ENCODE data around the gene PASD1. TPM values are rescaled to one million over a fixed set of nuclear protein-coding genes. Genes with fewer than 3 reads are reported as not detected.

The PASD1 gene
- total RNA-seq, 3 donors from 2014 or later: not detected

DNA sequence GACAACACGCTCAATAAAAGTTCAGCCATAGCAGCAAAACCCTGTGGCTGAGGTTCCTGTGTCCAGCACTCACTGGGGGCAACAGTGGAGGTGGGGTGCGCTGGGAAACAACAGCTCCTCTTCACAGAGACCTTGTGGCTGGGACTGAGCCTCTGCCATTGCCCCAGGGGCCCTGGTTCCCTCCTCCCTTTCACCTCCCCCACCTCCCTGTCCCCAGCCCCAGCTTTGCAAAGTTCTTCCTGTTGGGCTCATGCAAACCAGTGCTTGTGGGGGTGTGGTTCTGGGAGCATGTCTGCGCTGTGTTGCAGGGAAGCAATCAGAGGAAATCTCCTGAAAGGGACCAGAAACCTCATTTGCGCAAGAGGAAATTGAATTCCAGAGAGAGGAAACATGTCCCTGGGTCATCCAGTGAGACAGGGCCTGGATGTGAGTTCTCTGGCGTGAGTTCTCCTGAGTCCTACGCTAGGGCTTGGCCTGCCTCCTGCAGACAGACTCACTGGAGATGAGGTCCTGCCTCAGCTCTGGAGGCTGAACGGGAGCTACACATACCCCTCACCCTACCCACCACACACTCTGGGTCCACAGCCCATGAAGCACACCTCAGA lies 159.8 kb downstream of the PASD1 start:
- Mint-ChIP-seq H3K9me3 (no peaks in the 10 kb centered on the region), H3K36me3 (ENCODE audit: insufficient read depth) (no peaks in the 10 kb centered on the region)
- ATAC-seq: no peak

GRCh38 chrX:151724563-151725337 lies 161.3 kb downstream of the PASD1 start:
- ATAC-seq: no peak
- no peak for DNase-seq
- no peaks in the 10 kb centered on the region for H3K27me3 Mint-ChIP-seq (ENCODE audit: low read depth)
- no peaks in the 10 kb centered on the region for H3K36me3 Mint-ChIP-seq (ENCODE audit: insufficient read depth)
- H3K4me3 Mint-ChIP-seq: no peak overlapping the region
- H3K4me1 Mint-ChIP-seq (ENCODE audit: low read depth): no peaks in the 10 kb centered on the region
- no peaks in the 10 kb centered on the region for H3K9me3 Mint-ChIP-seq

More for the DNA sequence above, 159.8 kb downstream of the PASD1 start:
- Mint-ChIP-seq H3K4me1 (ENCODE audit: low read depth) (no peaks in the 10 kb centered on the region), H3K27me3 (ENCODE audit: low read depth) (no peaks in the 10 kb centered on the region), H3K4me3 (no peak overlapping the region)
- no peak for DNase-seq

- H3K36me3 Mint-ChIP-seq (ENCODE audit: insufficient read depth): no peaks in the 10 kb centered on the region
- ATAC-seq (no peak), DNase-seq (no peak)
- no peaks in the 10 kb centered on the region for H3K9me3 Mint-ChIP-seq
- no peaks in the 10 kb centered on the region for H3K4me1 Mint-ChIP-seq (ENCODE audit: low read depth)
- no peak overlapping the region for H3K4me3 Mint-ChIP-seq
- H3K27me3 Mint-ChIP-seq (ENCODE audit: low read depth): no peaks in the 10 kb centered on the region
These were observed 161.8 kb downstream of the PASD1 start for GRCh38 chrX:151725338-151725614.

Other genes with a start within 250 kb of the PASD1 start
- 100 to 1,000 TPM in 1 of 3 donors, 10 to 100 TPM in 2; 80.4 to 102 (median 81.0) TPM for gene VMA21, start 166.5 kb upstream of the PASD1 start, total RNA-seq
- gene PRRG3, start 131.8 kb downstream of the PASD1 start, total RNA-seq: not detected
- gene FATE1, start 152.4 kb downstream of the PASD1 start, total RNA-seq: not detected
- gene CNGA2, start 171.1 kb downstream of the PASD1 start, total RNA-seq: not detected

Data from activated T-cell treated with anti-CD3 and anti-CD28 coated beads, Interleukin-2, amount 50 U/mL, for 4 hours (primary cell).